ENCODE measurements around the gene TIGD1. TPM values are rescaled to one million over a fixed set of nuclear protein-coding genes. Genes with fewer than 3 reads are reported as not detected.

TIGD1 gene
- total and polyA plus RNA-seq, 2 experiments from 2014 or later = 7.6 to 9.3 TPM

- TF ChIP-seq ZNF462 (CRISPR knock-in tag; IDR thresholded peaks at IDR 0.05) = no peak
- TF ChIP-seq JUNB (IDR thresholded peaks at IDR 0.05; ENCODE audit: unreplicated experiment) = no peak
- TF ChIP-seq CTCF (conservative IDR thresholded peaks at IDR 0.05; ENCODE audit: low read depth in 2 of 2) = no peak
- no peak for TF ChIP-seq ZNF114 (CRISPR knock-in tag; IDR thresholded peaks at IDR 0.05)
- no peak for TF ChIP-seq NANOG (IDR thresholded peaks at IDR 0.05; ENCODE audit: borderline replicate concordance)
- TF ChIP-seq ETS1 (IDR thresholded peaks at IDR 0.05) = no peak
- no peak for TF ChIP-seq CREB1 (CRISPR knock-in tag; IDR thresholded peaks at IDR 0.05; ENCODE audit: low read depth)
- no peak for TF ChIP-seq EZH2phosphoT487 (IDR thresholded peaks at IDR 0.05; ENCODE audit: unreplicated experiment)
Measured at GRCh38 chr2:232525791-232526371, 24.5 kb downstream of the TIGD1 start, which contains the start of gene CHRND (continued).

All from GM23338 (cell line).